Bronchial epithelial cell (primary cell): ENCODE measurements around the gene SBSN. TPM values are rescaled to one million over a fixed set of nuclear protein-coding genes. Genes with fewer than 3 reads are reported as not detected.

Source experiments
- DNase-seq: peaks from one replicate; pipeline ENCODE4 v3.0.0-alpha.2; 2010; ENCODE audit warnings: low read depth
- FAIRE-seq: peaks from 2 replicates; lab custom pipeline; 2011; peaks lifted over from hg19 to GRCh38; lab: Jason Lieb, UNC
- H3K27me3 ChIP-seq: 2 replicates; pipeline ENCODE4 v1.5.1; 2011; ENCODE audit warnings: low read length; ENCODE audit not compliant: control insufficient read depth, insufficient read depth
- H3K36me3 ChIP-seq: 2 replicates; pipeline ENCODE4 v1.5.1; 2011; ENCODE audit warnings: low read length; ENCODE audit not compliant: control insufficient read depth, insufficient read depth
- H3K4me3 ChIP-seq: 2 replicates; pipeline ENCODE4 v1.5.1; 2011; ENCODE audit warnings: mild to moderate bottlenecking, low read depth, low read length, control low read depth
- total RNA-seq: library from RNA; depleted of rRNA; stranded (reverse); fragments of >200 nt; gene quantifications from 2 replicates; pipeline ENCODE4 v1.2.1, GENCODE V29; 2014
- TF ChIP-seq, protein P1 (sequence below): IDR thresholded peaks from 2 replicates; pipeline ENCODE4 v1.5.1; 2011; ENCODE audit warnings: mild to moderate bottlenecking, moderate library complexity, low read length, control low read depth, inconsistent platforms; ENCODE audit not compliant: insufficient read depth, severe bottlenecking

Gene SBSN
- total RNA-seq, 1 donor from 2014 or later, result 9.5 TPM

DNA sequence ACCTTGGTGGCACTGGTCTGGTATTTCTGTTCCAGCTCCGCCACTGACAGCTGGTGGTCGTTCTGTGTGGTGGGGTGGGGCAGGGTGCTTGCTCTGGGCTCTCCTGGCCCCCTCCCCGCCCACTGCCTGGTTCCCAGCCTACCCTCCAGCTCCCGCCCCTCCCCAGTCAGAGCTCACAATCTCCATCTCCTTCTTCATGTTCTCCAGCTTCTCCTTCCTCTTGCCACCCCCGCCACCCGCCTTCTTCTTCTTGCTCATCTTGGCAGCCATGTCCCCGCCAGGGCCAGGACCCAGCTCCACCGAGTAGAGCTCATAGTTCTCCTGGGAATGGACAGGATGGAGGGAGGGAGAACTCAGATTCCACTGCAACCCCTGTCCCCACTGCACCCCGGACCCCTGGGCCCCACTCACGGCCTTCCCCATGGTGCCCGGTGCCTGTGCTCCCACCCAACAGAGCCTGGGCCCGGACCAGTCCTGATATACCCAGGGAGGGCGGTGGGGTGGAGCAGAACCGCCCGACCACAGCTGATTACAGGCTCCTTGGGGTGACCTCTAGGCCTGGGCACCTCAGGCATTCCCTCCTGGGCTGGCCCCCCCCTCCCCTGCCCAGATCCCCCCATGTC, 35.2 kb upstream of the SBSN start, which contains the start of gene ATP4A:
Gene ATP4A (minus strand): TSS at position 452 of the 623 bp plus-strand sequence. CDS start 29 bp downstream, at position 423.
- TF ChIP-seq, protein P1, sequence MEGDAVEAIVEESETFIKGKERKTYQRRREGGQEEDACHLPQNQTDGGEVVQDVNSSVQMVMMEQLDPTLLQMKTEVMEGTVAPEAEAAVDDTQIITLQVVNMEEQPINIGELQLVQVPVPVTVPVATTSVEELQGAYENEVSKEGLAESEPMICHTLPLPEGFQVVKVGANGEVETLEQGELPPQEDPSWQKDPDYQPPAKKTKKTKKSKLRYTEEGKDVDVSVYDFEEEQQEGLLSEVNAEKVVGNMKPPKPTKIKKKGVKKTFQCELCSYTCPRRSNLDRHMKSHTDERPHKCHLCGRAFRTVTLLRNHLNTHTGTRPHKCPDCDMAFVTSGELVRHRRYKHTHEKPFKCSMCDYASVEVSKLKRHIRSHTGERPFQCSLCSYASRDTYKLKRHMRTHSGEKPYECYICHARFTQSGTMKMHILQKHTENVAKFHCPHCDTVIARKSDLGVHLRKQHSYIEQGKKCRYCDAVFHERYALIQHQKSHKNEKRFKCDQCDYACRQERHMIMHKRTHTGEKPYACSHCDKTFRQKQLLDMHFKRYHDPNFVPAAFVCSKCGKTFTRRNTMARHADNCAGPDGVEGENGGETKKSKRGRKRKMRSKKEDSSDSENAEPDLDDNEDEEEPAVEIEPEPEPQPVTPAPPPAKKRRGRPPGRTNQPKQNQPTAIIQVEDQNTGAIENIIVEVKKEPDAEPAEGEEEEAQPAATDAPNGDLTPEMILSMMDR, result no peak
- FAIRE-seq (no peak), DNase-seq (no peak)
- no peaks in the 10 kb centered on the region for H3K27me3 ChIP-seq
- no peak within 1 kb of the TSS for H3K4me3 ChIP-seq
- no peaks in the 10 kb centered on the region for H3K36me3 ChIP-seq

DNA sequence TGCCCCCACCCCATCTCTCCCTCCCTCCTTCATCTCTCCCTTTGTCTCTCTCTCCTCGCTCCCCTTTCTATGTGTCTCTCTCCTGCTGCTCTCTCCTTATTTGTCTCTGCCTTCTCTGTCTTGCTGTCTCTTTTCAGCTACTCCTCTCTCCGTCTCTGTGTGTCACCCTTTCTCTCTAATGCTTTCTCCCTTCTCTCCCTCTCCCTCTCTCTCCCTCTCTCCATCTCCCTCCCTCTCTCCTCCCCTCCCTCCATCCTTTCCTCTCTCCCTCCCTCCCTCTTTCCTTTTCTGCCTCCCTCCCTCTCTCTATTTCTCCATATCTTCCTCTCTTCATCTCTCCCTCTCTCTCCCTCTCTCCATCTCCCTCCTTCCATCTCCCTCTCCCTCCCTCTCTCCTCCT, 34.7 kb upstream of the SBSN start:
- Histone ChIP-seq H3K4me3 (no peak overlapping the region), H3K27me3 (no peaks in the 10 kb centered on the region), H3K36me3 (no peaks in the 10 kb centered on the region)
- no peak for FAIRE-seq
- no peak for DNase-seq
- TF ChIP-seq, protein P1, result no peak

DNA sequence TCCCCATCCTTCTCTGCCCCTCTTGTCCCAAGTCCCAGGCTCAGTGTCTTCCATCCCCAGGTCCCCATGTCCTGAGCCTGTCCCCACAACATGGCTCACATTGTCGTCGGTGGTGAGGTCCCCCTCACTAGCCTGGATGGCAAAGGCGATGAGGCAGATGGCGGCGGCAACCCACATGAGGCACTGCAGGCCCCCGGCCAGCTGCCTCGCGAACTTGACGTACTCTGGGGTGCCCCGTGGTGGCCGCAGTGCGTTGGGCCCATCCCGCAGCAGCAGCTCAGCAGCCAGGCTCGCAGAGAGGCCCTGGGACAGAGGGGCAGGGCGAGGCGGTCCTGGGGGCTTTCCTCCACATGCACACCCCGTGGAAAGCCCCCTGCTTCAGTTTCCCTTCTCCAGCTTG, 34.2 kb upstream of the SBSN start:
- FAIRE-seq (no peak), DNase-seq (no peak)
- H3K27me3 ChIP-seq, result no peaks in the 10 kb centered on the region
- no peaks in the 10 kb centered on the region for H3K36me3 ChIP-seq
- no peak overlapping the region for H3K4me3 ChIP-seq
- TF ChIP-seq, protein P1, result no peak

DNA sequence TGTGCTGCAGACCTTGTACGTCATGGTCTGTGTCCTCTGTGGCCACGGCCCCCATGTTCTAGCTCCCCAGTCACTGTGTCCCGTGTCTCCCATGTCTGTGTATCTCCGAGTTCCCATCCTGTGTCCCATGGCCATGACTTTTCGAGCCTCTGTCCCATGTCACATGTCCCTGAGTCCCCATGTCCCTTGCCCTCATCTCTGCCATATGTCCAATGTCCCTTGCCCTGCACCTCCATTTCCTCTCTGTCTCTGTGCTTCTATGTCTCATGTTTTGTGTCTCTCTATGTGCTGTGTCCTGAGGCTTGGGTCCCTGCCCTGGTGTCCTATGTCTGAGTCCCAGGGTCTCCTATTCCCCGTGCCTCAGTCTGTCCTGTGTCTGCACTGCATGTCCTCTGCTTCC, 33.3 kb upstream of the SBSN start:
- FAIRE-seq (no peak), DNase-seq (no peak)
- Histone ChIP-seq H3K4me3 (no peak overlapping the region), H3K27me3 (no peaks in the 10 kb centered on the region), H3K36me3 (no peaks in the 10 kb centered on the region)
- TF ChIP-seq, protein P1, result no peak

DNA sequence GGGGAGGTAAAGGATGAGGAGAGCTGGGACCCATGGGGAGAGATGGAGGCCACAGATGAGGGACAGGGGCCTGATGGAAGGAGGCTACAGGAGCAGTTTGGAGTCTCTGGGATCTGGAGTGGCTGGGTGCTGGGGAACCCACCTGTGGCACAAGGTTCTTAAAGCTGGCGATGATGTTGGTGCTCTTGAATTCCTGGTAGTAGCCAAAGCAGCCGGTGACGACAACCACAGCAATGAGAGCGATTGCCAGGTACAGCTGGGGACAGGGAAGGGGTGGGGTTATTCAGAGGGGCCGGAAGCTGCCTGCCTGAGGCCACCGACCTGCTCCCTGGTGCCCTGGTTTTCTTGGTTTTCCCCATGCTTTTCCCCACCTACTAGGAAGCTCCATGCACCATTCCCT, 32.6 kb upstream of the SBSN start:
- DNase-seq (no peak), FAIRE-seq (no peak)
- TF ChIP-seq, protein P1, result no peak
- H3K36me3 ChIP-seq, result no peaks in the 10 kb centered on the region
- H3K27me3 ChIP-seq, result no peaks in the 10 kb centered on the region
- no peak overlapping the region for H3K4me3 ChIP-seq

DNA sequence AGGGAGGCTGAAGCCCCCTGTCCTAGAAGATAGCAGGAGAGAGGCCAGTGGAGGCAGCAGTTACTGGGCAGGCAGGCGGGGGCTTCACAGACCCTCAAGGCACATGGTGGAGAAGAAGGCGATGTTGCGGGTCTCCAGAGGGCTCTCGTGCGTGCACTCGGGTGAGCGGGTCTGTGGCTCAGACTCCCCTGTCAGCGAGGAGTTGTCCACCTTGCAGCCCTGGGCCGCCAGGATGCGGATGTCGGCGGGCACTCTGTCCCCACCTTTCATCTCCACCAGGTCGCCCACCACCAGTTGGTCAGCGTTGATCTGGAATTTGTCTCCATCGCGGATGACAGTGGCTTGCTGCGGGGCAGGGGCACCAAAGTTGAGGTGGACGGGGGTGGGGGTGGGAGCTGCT, 32.2 kb upstream of the SBSN start:
- TF ChIP-seq, protein P1, result no peak
- FAIRE-seq, result no peak

More for the DNA sequence above, 32.2 kb upstream of the SBSN start:
- Histone ChIP-seq H3K36me3 (no peaks in the 10 kb centered on the region), H3K27me3 (no peaks in the 10 kb centered on the region), H3K4me3 (no peak overlapping the region)
- no peak for DNase-seq
